Epithelial cell of proximal tubule (primary cell): Measurements from ENCODE around the gene VDAC1. TPM values are rescaled to one million over a fixed set of nuclear protein-coding genes. Genes with fewer than 3 reads are reported as not detected.

Source experiments
- DNase-seq: peaks from one replicate; pipeline ENCODE4 v3.0.0-alpha.2; 2011; ENCODE audit warnings: low read depth
- H3K4me3 ChIP-seq: 2 replicates; pipeline ENCODE4 v1.5.1; 2011; ENCODE audit warnings: low read depth, mild to moderate bottlenecking, low read length
- total RNA-seq: library from RNA; depleted of rRNA; stranded (reverse); fragments of >200 nt; gene quantifications from 2 replicates; pipeline ENCODE4 v1.2.3, GENCODE V29; 2015
- TF ChIP-seq, protein P1 (sequence below): conservative IDR thresholded peaks from 2 replicates; pipeline ENCODE4 v1.5.1; 2012; ENCODE audit warnings: low read depth, mild to moderate bottlenecking, low read length

Gene VDAC1
- total RNA-seq, 1 donor from 2014 or later = 295 TPM

DNA sequence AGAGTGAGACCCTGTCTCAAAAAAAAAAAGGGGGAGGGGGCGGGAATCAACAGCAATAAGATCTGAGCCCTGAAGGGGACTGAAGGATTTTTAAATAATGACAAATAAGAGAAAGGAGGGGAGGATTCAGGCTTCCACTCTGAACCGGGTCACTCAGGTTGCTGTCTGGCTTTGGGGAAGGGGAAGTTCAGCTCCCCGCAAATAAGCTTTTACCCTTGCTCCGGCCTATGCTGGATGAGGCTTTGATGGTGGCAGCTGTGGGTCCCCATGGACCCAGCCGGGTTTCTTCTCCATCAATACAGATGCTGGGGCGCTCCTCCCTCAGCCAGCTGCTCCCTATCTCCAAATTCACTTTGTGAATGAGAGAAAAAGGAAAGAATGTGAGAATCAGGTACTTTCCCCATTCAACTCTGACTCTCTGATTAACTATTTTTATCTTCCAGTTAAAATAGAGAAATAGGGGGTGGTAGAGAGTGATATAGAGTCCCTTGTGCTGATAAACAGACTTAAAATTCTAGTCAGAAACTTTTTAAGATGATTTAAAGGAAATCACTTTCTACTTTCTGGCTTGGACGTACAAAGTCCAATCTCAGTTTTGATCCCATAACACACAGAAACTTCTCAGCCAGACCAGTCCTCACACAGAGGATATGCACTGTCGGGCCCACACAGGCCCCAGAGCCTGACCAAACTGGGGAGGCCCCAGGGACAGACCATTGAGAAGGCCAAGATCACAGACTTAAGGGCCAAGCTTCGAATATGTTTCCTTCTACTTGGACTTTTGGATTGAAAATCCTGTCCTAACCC lies 76.0 kb downstream of the VDAC1 start:
- TF ChIP-seq, protein P1, sequence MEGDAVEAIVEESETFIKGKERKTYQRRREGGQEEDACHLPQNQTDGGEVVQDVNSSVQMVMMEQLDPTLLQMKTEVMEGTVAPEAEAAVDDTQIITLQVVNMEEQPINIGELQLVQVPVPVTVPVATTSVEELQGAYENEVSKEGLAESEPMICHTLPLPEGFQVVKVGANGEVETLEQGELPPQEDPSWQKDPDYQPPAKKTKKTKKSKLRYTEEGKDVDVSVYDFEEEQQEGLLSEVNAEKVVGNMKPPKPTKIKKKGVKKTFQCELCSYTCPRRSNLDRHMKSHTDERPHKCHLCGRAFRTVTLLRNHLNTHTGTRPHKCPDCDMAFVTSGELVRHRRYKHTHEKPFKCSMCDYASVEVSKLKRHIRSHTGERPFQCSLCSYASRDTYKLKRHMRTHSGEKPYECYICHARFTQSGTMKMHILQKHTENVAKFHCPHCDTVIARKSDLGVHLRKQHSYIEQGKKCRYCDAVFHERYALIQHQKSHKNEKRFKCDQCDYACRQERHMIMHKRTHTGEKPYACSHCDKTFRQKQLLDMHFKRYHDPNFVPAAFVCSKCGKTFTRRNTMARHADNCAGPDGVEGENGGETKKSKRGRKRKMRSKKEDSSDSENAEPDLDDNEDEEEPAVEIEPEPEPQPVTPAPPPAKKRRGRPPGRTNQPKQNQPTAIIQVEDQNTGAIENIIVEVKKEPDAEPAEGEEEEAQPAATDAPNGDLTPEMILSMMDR = no peak
- no peak overlapping the region for H3K4me3 ChIP-seq
- no peak for DNase-seq

DNA sequence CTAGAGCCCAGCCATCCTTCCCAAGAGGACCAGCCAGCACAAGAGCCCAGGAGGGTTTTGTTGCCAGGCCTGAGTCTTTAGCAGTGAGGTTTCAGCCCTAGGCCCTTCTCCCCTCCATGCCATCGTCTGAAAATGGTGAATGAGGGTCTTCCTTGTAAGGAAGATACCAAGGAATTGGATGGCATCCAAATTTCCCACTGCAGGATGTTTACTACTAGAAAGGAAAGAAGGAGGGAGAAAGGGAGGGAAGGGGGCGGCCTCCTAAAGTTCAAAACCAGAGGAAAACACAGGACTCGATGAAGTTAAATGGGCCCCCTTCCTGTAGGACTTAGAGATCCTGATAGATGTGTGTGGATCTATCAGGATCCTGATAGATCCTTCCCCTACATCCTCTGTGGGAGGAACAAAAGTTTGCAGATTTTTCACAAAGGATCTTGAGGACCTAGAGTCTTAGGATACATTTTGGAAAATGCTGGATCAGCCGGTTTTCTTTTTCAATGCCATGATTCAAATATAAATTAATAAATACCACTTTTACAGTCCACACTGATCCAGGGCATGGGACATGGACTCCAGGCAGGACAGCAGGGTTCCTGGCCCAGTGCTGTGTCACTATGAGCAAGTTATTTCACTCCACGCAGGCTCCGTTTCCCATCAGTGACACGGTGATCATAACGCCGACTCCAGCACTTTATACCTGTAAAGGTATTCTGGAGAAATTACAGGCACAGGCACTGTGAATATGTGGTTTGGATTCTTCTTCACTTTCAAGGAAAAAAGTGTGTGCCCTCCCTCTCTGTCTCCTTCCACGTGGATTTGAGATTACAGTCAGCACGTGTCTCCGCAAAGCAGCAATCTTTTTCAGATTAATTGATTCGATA lies 77.2 kb downstream of the VDAC1 start:
- no peak overlapping the region for H3K4me3 ChIP-seq
- peak; percentile 27 for DNase-seq
- TF ChIP-seq, protein P1 = no peak

DNA sequence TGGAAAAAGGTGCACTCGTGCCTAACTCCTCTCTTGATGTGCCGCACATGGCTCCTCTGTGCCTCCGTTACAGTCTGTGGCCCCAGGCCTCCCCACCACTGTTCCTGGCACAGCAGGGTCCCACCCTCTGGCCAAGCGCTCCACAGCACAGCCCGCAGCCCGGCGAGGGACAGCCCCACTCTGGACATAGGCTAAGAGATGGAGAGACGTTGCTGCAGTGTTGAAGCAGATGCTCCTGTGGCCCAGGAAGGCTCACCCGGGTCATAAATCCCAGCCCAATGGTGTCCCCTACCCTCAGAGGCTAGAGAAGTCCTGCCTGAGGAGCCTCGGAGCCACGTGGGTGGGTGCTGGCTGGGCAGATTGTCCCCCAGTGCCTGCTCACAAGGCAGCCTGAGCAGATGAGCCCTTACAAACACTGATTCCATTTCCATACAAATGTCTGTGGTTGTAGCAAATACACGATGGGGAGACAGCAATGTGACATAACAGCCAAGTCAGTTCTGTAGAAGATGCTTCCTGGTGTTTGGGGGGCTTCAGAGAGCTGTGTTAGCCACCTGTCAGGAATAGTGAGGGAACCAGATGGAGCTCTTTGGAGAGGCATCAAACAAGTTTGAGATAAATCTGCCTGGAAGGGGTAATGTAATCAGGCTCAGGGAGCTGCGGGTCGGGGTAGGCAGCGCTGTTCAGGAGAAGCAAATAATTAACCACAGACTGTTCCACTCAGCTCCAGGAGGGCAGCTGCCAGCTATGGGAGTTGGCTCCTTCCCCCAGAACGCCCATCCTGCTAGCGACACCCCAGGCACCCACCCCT lies 78.1 kb downstream of the VDAC1 start:
- DNase-seq = peak; percentile 31
- H3K4me3 ChIP-seq = no peak overlapping the region
- TF ChIP-seq, protein P1 = no peak

DNA sequence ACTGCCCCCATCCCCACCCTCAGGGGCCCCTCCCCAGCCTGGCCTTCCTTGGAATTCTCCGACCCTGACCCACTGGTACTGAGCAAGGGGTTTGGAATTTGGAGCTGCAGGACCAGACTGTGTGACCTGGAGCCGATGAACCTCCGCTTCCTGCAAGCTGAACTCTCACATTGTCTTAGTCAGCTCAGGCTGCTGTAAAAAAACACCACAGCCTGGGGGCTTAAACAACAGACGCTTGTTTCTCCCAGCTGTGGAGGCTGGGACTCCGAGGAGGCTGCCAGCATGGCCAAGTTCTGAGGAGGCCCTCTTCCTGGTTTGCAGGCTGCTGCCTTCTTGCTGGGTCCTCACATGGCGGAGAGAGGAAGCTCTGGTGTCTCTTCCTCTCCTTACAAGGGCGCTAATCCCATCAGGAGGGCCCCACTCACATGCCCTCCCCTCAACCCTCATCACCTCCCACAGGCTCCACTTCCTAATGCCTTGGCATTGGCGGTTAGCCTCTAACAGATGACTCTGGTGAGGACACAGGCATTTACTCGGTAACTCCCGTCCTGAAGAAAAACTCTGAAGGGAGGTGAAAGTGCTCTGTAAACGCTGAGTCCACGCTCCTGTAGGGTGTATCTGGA lies 78.8 kb downstream of the VDAC1 start:
- no peak overlapping the region for H3K4me3 ChIP-seq
- no peak for DNase-seq
- TF ChIP-seq, protein P1 = no peak

DNA sequence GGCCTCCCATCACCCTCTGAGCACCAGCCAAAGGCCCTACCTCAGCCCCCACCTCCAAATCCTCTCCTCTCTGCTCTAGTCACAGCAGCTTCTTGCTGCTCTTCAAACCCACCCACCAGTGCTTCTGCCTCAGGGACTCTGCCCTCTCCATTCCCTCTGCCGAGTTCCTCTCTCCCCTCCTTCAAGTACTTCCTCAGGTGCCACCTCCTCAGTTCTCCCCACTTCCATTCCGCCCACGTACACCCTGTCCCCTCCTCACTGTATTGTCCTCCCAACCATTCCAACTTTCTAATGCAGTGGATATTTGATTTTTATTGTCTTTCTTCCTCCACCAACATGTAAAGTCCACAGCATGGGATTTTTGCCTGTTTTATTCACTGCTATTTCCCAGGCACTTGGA lies 79.5 kb downstream of the VDAC1 start:
- no peak for DNase-seq
- TF ChIP-seq, protein P1 = no peak
- H3K4me3 ChIP-seq = no peak overlapping the region

DNA sequence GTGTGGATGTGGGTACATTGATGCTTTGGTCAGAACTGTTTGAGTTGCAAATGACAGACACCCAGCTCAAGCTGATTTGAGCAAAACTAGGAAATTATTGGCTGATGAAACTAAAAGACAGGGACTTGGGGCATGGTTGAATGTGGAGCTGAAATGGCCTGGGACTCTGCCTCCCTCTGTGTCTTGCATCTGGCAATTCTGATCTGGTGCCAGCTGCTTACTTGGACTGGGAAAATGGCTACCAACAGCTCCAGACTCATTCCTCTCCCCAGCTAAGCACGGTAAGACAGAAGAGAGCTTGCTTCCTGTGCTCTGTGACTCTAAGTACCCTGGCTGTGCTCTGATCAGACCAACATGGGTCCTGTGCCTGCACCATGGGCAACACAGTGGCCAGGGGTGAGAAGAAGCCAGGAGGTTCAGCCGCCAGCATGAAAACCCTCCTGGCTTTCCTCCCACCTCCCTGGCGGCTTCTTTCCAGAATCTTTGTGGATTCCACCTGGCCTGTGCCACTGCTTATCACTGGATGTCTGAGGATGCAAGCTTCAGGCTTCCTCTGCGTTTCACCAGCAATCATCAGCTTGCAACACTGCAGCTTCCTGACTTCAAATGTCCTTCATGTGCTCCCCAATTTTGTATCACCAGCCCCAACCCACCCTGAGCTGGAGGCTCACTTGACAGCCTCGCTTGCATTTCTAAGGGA lies 80.4 kb downstream of the VDAC1 start:
- TF ChIP-seq, protein P1 = no peak
- DNase-seq = no peak
- H3K4me3 ChIP-seq = no peak overlapping the region
